MM.1S (cell line): Measurements from ENCODE around the gene CXCL5.

Source experiments
- DNase-seq: peaks from one replicate; pipeline ENCODE4 v3.0.0-alpha.2; 2015
- H2AFZ ChIP-seq: fragments of 300-600 bp; sonication (generic); 2 replicates; pipeline ENCODE4 v1.6.0; 2016; ENCODE audit warnings: antibody characterized with exemption, low read length
- H3F3A ChIP-seq: fragments of 300-600 bp; sonication (generic); 2 replicates; pipeline ENCODE4 v1.6.1; 2016; ENCODE audit warnings: mild to moderate bottlenecking, antibody characterized with exemption, low read length, moderate library complexity, mixed read lengths; ENCODE audit not compliant: insufficient read depth
- H3K27ac ChIP-seq: fragments of 300-600 bp; sonication (generic); 2 replicates; pipeline ENCODE4 v1.5.1; 2016; ENCODE audit warnings: mild to moderate bottlenecking, low read length
- H3K27me3 ChIP-seq: fragments of 300-600 bp; sonication (generic); replicated peaks from 2 replicates; pipeline ENCODE4 v1.6.0; 2016; ENCODE audit warnings: low read length; ENCODE audit not compliant: insufficient read depth
- H3K36me3 ChIP-seq: fragments of 300-600 bp; sonication (generic); replicated peaks from 2 replicates; pipeline ENCODE4 v1.6.1; 2016; ENCODE audit warnings: mild to moderate bottlenecking, low read length, mixed read lengths; ENCODE audit not compliant: insufficient read depth
- H3K4me1 ChIP-seq: fragments of 300-600 bp; sonication (generic); 2 replicates; pipeline ENCODE4 v1.6.1; 2016; ENCODE audit warnings: low read length, mixed read lengths
- H3K4me2 ChIP-seq: fragments of 300-600 bp; sonication (generic); 2 replicates; pipeline ENCODE4 v1.6.0; 2016; ENCODE audit warnings: low read depth, low read length
- H3K4me3 ChIP-seq: fragments of 300-600 bp; sonication (generic); 2 replicates; pipeline ENCODE4 v1.5.1; 2016; ENCODE audit warnings: low read length, mixed read lengths
- H3K79me2 ChIP-seq: fragments of 300-600 bp; sonication (generic); 2 replicates; pipeline ENCODE4 v1.6.1; 2016; ENCODE audit warnings: mixed run types, low read length, mixed read lengths
- H3K9ac ChIP-seq: fragments of 300-600 bp; sonication (generic); 2 replicates; pipeline ENCODE4 v1.6.1; 2016; ENCODE audit warnings: low read length, mixed read lengths
- H3K9me2 ChIP-seq: fragments of 300-600 bp; sonication (generic); replicated peaks from 2 replicates; pipeline ENCODE4 v1.6.1; 2016; ENCODE audit warnings: mild to moderate bottlenecking, low read length, mixed read lengths; ENCODE audit not compliant: insufficient read depth
- H3K9me3 ChIP-seq: fragments of 300-600 bp; sonication (generic); replicated peaks from 2 replicates; pipeline ENCODE4 v1.6.1; 2016; ENCODE audit warnings: mild to moderate bottlenecking, low read length, mixed read lengths; ENCODE audit not compliant: insufficient read depth
- H4K20me1 ChIP-seq: fragments of 300-600 bp; sonication (generic); 2 replicates; pipeline ENCODE4 v1.6.1; 2016; ENCODE audit warnings: mild to moderate bottlenecking, low read length, moderate library complexity, mixed read lengths; ENCODE audit not compliant: insufficient read depth
- CTCF ChIP-seq: fragments of 300-600 bp; sonication (generic); IDR thresholded peaks from 2 replicates; pipeline ENCODE4 v1.5.1; 2016; ENCODE audit warnings: antibody characterized with exemption, low read length, mixed read lengths
- EZH2 ChIP-seq: fragments of 300-600 bp; sonication (generic); optimal IDR thresholded peaks from 2 replicates; pipeline ENCODE3; 2017; ENCODE audit warnings: low read depth, mild to moderate bottlenecking, antibody characterized with exemption, low read length, mixed read lengths
- EZH2phosphoT487 ChIP-seq: fragments of 300-600 bp; sonication (generic); IDR thresholded peaks from 2 replicates; pipeline ENCODE4 v1.6.1; 2018; ENCODE audit warnings: antibody characterized with exemption, low read length

CXCL5 gene

GRCh38 chr4:73992050-73992449 lies 6.4 kb downstream of the CXCL5 start:
- H4K20me1 ChIP-seq, result no peaks in the 10 kb centered on the region
- DNase-seq, result no peak
- H3K4me3 ChIP-seq, result no peak overlapping the region
- no peaks in the 10 kb centered on the region for H3K79me2 ChIP-seq
- no peak overlapping the region for H3K4me2 ChIP-seq
- H3K36me3 ChIP-seq, result no peaks in the 10 kb centered on the region
- H3K27ac ChIP-seq, result no peak overlapping the region
- no peaks in the 10 kb centered on the region for H3K4me1 ChIP-seq
- TF ChIP-seq CTCF (no peak), EZH2phosphoT487 (no peak), EZH2 (no peak)
- H3K9ac ChIP-seq, result no peak overlapping the region
- H3F3A ChIP-seq, result no peaks in the 10 kb centered on the region
- no peak overlapping the region for H2AFZ ChIP-seq
- H3K9me3 ChIP-seq, result no peaks in the 10 kb centered on the region
- no peaks in the 10 kb centered on the region for H3K9me2 ChIP-seq
- no peaks in the 10 kb centered on the region for H3K27me3 ChIP-seq

- H3K36me3 ChIP-seq, result no peaks in the 10 kb centered on the region
- H3K4me3 ChIP-seq, result no peak overlapping the region
- DNase-seq, result no peak
- no peaks in the 10 kb centered on the region for H3K9me3 ChIP-seq
- H3K79me2 ChIP-seq, result no peaks in the 10 kb centered on the region
- no peaks in the 10 kb centered on the region for H3K4me1 ChIP-seq
- H3K27me3 ChIP-seq, result no peaks in the 10 kb centered on the region
- no peak overlapping the region for H3K4me2 ChIP-seq
- no peaks in the 10 kb centered on the region for H3F3A ChIP-seq
- no peak for TF ChIP-seq CTCF
- TF ChIP-seq EZH2, result no peak
- TF ChIP-seq EZH2phosphoT487, result no peak
- no peaks in the 10 kb centered on the region for H3K9me2 ChIP-seq
- H4K20me1 ChIP-seq, result no peaks in the 10 kb centered on the region
- H2AFZ ChIP-seq, result no peak overlapping the region
- no peak overlapping the region for H3K9ac ChIP-seq
- no peak overlapping the region for H3K27ac ChIP-seq
Measured at GRCh38 chr4:73991742-73992000, 6.8 kb downstream of the CXCL5 start.

- H3F3A ChIP-seq, result no peaks in the 10 kb centered on the region
- DNase-seq, result no peak
- H4K20me1 ChIP-seq, result no peaks in the 10 kb centered on the region
- H3K36me3 ChIP-seq, result no peaks in the 10 kb centered on the region
- no peak overlapping the region for H3K4me2 ChIP-seq
- H3K9ac ChIP-seq, result no peak overlapping the region
- TF ChIP-seq EZH2phosphoT487 (no peak), EZH2 (no peak), CTCF (no peak)
- H3K27ac ChIP-seq, result no peak overlapping the region
- no peaks in the 10 kb centered on the region for H3K79me2 ChIP-seq
- no peaks in the 10 kb centered on the region for H3K4me1 ChIP-seq
- H3K27me3 ChIP-seq, result no peaks in the 10 kb centered on the region
- no peaks in the 10 kb centered on the region for H3K9me2 ChIP-seq
- H2AFZ ChIP-seq, result no peak overlapping the region
- no peaks in the 10 kb centered on the region for H3K9me3 ChIP-seq
- no peak overlapping the region for H3K4me3 ChIP-seq
Measured at GRCh38 chr4:73990988-73991741, 7.3 kb downstream of the CXCL5 start.
